Thymus (tissue), 11 donors: ENCODE measurements around the gene HOXD12. TPM values are rescaled to one million over a fixed set of nuclear protein-coding genes. Genes with fewer than 3 reads are reported as not detected.

Experiments
- DNase-seq, 9 donors: peaks; one replicate each; pipeline ENCODE4 v3.0.0-alpha.2; 2013; ENCODE audit warnings: low spot score in 9 of 9, low read depth in 6 of 9, missing footprints in 1 of 9
- H3K27ac ChIP-seq, 2 donors: one replicate each; pipeline ENCODE4 v1.5.1; 2013; ENCODE audit warnings: control low read depth in 1 of 2, low read depth in 1 of 2, low read length in 1 of 2, mild to moderate bottlenecking in 1 of 2, moderate library complexity in 1 of 2
- H3K27me3 ChIP-seq, 2 donors: one replicate each; pipeline ENCODE4 v1.5.1; 2013; ENCODE audit warnings: low read length in 1 of 2; ENCODE audit not compliant: control insufficient read depth in 2 of 2, insufficient read depth in 1 of 2
- H3K36me3 ChIP-seq, 2 donors: one replicate each; pipeline ENCODE4 v1.5.1; 2013; ENCODE audit warnings: low read length in 1 of 2, mild to moderate bottlenecking in 1 of 2, moderate library complexity in 1 of 2; ENCODE audit not compliant: control insufficient read depth in 2 of 2, insufficient read depth in 2 of 2
- H3K4me1 ChIP-seq, 2 donors: one replicate each; pipeline ENCODE4 v1.5.1; 2013; ENCODE audit warnings: low read length in 2 of 2; ENCODE audit not compliant: control insufficient read depth in 2 of 2, insufficient read depth in 2 of 2
- H3K4me3 ChIP-seq, 2 donors: one replicate each; pipeline ENCODE4 v1.5.1; 2013; ENCODE audit warnings: low read length in 2 of 2, control low read depth in 1 of 2, mild to moderate bottlenecking in 1 of 2
- H3K9me3 ChIP-seq, 2 donors: one replicate each; pipeline ENCODE4 v1.5.1; 2013; ENCODE audit warnings: low read length in 1 of 2, mild to moderate bottlenecking in 1 of 2; ENCODE audit not compliant: control insufficient read depth in 2 of 2, insufficient read depth in 1 of 2
- WGBS: extraction: QIAGEN DNeasy Blood & Tissue Kit; methylation state at CpG from one replicate; pipeline ENCODE4 v1.1.7; 2013; 5-methylcytosine and 5-hydroxymethylcytosine counted together
- polyA plus RNA-seq: library from polyadenylated mRNA; stranded (reverse); fragments of 200-250 nt; gene quantifications from one replicate; pipeline ENCODE4 v1.2.3, GENCODE V29; 2013
- total RNA-seq: library from RNA; stranded (reverse); fragments of 120-200 nt; gene quantifications from one replicate; pipeline ENCODE4 v1.2.4, GENCODE V29; 2013
- donor health status: healthy.

The HOXD12 gene
- total and polyA plus RNA-seq, 2 donors, result not detected

- DNase-seq, result peak in 1 of 9 donors; percentile 51
- 4% methylated on average over 47 of the region's 47 CpGs for WGBS
- Histone ChIP-seq H3K27me3 (peaks cover 94 to 100% of the 10 kb centered on the region in 2 donors), H3K4me3 (peak overlapping the region; percentile 5 to 20), H3K4me1 (peaks cover 4 to 9% of the 10 kb centered on the region in 2 donors), H3K36me3 (no peaks in the 10 kb centered on the region), H3K9me3 (peaks cover 0 to 12% of the 10 kb centered on the region in 2 donors), H3K27ac (no peak overlapping the region)
These were observed 22.6 kb downstream of the HOXD12 start for GRCh38 chr2:176122052-176122682.

GRCh38 chr2:176122683-176123410, 23.3 kb downstream of the HOXD12 start, which contains the start of gene HOXD9:
TSS of gene HOXD9 (plus strand) at chr2:176122719. CDS start at chr2:176122769, 50 bp downstream.
- Histone ChIP-seq H3K27me3 (peaks cover 93 to 100% of the 10 kb centered on the region in 2 donors), H3K27ac (no peak within 1 kb of the TSS), H3K9me3 (peaks cover 0 to 8% of the 10 kb centered on the region in 2 donors), H3K4me1 (peaks cover 4 to 9% of the 10 kb centered on the region in 2 donors), H3K36me3 (no peaks in the 10 kb centered on the region), H3K4me3 (peak within 1 kb of the TSS; percentile 5 to 20)
- WGBS, result 3% methylated on average over 84 of the region's 84 CpGs
- DNase-seq, result no peak

GRCh38 chr2:176123411-176124109, 24.0 kb downstream of the HOXD12 start:
- WGBS, result 7% methylated on average over 40 of the region's 40 CpGs
- no peak for DNase-seq
- Histone ChIP-seq H3K4me3 (no peak overlapping the region), H3K9me3 (peaks cover 0 to 14% of the 10 kb centered on the region in 2 donors), H3K4me1 (peaks cover 4 to 12% of the 10 kb centered on the region in 2 donors), H3K27me3 (peaks cover 93 to 100% of the 10 kb centered on the region in 2 donors), H3K36me3 (no peaks in the 10 kb centered on the region), H3K27ac (no peak overlapping the region)

- 12% methylated on average over 34 of the region's 34 CpGs for WGBS
- peaks cover 4 to 17% of the 10 kb centered on the region in 2 donors for H3K4me1 ChIP-seq
These were observed 24.7 kb downstream of the HOXD12 start for GRCh38 chr2:176124110-176124946.

GRCh38 chr2:176124947-176125771, 25.6 kb downstream of the HOXD12 start:
- peaks cover 94 to 99% of the 10 kb centered on the region in 2 donors for H3K27me3 ChIP-seq
- H3K36me3 ChIP-seq, result no peaks in the 10 kb centered on the region

More at GRCh38 chr2:176124110-176124946, 24.7 kb downstream of the HOXD12 start:
- H3K4me3 ChIP-seq, result no peak overlapping the region
- no peaks in the 10 kb centered on the region for H3K36me3 ChIP-seq
- H3K9me3 ChIP-seq, result peaks cover 0 to 22% of the 10 kb centered on the region in 2 donors
- no peak overlapping the region for H3K27ac ChIP-seq
- DNase-seq, result no peak
- H3K27me3 ChIP-seq, result peaks cover 94 to 100% of the 10 kb centered on the region in 2 donors

GRCh38 chr2:176125772-176126054, 26.1 kb downstream of the HOXD12 start:
- peaks cover 95 to 99% of the 10 kb centered on the region in 2 donors for H3K27me3 ChIP-seq
- WGBS, result 19% methylated on average over 6 of the region's 6 CpGs
- H3K36me3 ChIP-seq, result no peaks in the 10 kb centered on the region
- DNase-seq, result no peak
- H3K4me3 ChIP-seq, result no peak overlapping the region
- peaks cover 0 to 23% of the 10 kb centered on the region in 2 donors for H3K9me3 ChIP-seq
- peaks cover 11 to 18% of the 10 kb centered on the region in 2 donors for H3K4me1 ChIP-seq
- H3K27ac ChIP-seq, result no peak overlapping the region

More at GRCh38 chr2:176124947-176125771, 25.6 kb downstream of the HOXD12 start:
- DNase-seq, result no peak
- no peak overlapping the region for H3K4me3 ChIP-seq
- peaks cover 5 to 18% of the 10 kb centered on the region in 2 donors for H3K4me1 ChIP-seq
- 35% methylated on average over 9 of the region's 9 CpGs for WGBS
- no peak overlapping the region for H3K27ac ChIP-seq
- H3K9me3 ChIP-seq, result peaks cover 0 to 23% of the 10 kb centered on the region in 2 donors

GRCh38 chr2:176126929-176127773, 27.6 kb downstream of the HOXD12 start:
- no peak overlapping the region for H3K27ac ChIP-seq
- H3K4me1 ChIP-seq, result peaks cover 12 to 18% of the 10 kb centered on the region in 2 donors
- H3K36me3 ChIP-seq, result no peaks in the 10 kb centered on the region
- H3K27me3 ChIP-seq, result peaks cover 93 to 99% of the 10 kb centered on the region in 2 donors
- 4% methylated on average over 13 of the region's 13 CpGs for WGBS
- H3K9me3 ChIP-seq, result peaks cover 0 to 18% of the 10 kb centered on the region in 2 donors
- no peak overlapping the region for H3K4me3 ChIP-seq
- peak in 5 of 9 donors; percentile 48 to 75 (median 62) for DNase-seq
